C1 segment of cervical spinal cord (tissue), 14 donors: ENCODE measurements around the gene TMCC2.
"Not testable (repeated sequence)": the region's sequence is repeated elsewhere in the genome, so short reads cannot be mapped to it uniquely, and the experiment has no call there.

Experiments used
- DNase-seq, 14 donors: peaks; one replicate each; lab custom pipeline; 2025; lab: John Stamatoyannopoulos, UW

Gene TMCC2, protein sequence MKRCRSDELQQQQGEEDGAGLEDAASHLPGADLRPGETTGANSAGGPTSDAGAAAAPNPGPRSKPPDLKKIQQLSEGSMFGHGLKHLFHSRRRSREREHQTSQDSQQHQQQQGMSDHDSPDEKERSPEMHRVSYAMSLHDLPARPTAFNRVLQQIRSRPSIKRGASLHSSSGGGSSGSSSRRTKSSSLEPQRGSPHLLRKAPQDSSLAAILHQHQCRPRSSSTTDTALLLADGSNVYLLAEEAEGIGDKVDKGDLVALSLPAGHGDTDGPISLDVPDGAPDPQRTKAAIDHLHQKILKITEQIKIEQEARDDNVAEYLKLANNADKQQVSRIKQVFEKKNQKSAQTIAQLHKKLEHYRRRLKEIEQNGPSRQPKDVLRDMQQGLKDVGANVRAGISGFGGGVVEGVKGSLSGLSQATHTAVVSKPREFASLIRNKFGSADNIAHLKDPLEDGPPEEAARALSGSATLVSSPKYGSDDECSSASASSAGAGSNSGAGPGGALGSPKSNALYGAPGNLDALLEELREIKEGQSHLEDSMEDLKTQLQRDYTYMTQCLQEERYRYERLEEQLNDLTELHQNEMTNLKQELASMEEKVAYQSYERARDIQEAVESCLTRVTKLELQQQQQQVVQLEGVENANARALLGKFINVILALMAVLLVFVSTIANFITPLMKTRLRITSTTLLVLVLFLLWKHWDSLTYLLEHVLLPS

DNA sequence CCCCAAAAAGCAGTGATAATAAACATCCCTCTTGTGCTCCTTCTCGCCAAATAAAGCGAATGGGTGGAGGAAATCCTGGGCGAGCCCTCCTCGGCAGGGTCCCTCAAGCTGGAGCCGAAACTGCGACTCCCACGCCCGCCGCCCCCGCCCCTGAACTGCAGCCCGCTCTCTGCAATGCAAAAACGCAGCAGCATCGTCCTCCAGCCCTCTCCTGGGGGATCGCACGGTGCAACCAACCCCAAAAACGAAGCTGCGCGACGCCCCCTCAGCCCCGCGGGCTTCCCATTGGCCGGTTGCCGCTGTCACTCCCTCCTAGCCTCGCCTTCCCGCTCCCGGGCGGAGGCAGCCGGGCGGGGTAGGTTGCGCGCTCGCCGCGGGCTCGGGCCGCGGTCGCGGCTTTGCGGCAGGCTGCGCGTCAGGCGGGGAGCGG is at the start of gene TMCC2:
Gene TMCC2 (plus strand): TSS at position 363 of the 430 bp plus-strand sequence. CDS start 619 bp downstream, outside the sequence.
- peak; percentile 28 to 97 (median 90) for DNase-seq

DNA sequence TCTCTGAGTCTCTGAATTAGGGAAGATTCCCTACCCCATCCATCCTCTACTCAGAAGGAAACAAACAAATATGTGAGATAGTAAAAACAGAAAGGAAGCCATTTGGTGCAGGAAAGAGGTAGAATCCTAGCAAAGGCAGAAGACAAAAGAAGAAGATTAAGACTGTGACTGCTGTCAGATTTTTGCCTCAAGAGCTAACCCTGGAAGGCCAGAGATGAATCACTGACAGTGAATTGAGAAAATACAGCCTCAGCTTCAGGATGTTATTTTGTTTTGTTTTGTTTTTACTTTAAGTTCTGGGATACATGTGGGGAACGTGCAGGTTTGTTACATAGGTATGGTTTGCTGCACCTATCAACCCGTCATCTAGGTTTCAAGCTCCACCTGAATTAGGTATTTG is 47.9 kb upstream of the TMCC2 start:
- no peak for DNase-seq

DNA sequence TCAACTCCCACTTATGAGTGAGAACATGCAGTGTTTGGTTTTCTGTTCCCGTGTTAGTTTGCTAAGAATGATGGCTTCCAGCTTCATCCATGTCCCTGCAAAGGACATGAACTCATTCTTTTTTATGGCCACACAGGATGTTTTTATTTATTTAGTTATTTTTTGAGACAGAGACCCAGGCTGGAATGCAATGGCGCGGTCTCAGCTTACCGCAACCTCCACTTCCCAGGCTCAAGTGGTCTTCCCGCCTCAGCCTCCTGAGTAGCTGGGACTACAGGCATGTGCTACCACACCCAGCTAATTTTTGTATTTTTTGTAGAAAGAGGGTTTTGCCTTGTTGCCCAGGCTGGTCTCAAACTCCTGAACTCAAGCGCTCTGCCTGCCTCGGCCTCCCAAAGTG is 47.4 kb upstream of the TMCC2 start:
- DNase-seq, result not testable (repeated sequence)

DNA sequence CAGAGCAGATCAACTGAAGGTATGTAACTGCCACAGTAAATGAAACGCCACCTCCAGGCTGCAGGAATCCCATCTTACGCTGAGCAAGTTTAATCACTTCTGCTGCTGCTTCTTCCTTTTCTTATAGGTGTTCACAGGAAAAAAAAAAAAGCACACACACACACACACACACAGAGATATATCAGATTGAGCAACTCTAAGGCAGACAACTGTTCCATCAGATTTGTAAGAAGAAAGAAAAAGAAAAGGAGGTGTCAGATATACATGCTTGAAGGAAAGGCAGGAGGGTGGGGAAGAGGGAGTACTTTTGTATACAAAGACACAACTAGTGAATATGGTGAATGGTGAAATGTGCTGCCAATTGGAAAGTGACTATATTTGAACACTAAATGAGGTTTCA is 44.8 kb upstream of the TMCC2 start:
- DNase-seq, result no peak

DNA sequence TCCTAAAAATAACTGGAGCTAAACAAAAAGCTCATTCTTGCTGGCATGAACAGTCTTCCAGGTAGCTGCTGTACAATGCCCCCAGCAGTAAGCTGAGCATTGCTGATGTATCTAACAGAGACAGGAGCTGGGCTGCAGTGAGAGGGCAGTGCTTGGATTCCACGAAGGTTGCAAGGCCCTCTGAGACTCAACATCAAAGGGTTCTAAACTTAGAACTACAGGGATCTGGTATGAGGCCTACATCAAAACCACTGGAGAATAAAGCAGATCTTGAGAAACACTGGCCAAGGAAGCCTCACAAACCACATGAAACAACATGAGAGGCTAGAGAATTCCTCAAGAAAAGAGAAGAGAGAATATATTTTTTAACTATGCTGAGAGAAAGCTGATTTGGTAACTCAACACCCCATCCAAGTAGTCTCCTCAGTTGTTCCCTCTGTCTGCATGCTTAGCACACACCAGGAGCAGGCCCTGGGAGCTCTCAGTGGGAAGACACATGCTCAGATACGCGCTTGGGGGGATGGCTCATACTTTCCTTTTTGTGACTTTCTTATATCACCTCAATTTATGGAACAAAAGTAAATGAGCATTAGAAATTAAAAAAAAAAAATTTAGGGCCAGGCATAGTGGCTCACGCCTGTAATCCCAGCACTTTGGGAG is 43.9 kb upstream of the TMCC2 start:
- DNase-seq, result no peak

DNA sequence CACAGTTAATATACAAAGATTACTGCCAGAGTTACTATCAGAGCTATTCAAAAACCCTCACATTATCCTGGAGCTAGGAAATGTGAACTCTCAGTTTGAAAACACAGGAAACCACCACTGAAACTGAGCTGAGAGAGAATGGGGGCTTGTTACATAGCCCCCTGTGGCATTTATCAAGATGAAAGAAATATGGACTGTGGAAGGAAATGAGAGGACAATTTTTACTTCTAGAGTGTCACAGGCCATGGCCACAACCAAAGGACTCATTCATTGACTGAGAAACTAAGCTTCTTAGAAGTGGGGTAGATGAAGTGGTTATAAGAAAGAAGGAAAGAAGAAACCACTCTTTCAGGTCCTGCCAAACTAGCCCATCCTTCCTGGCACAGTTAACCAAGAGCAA is 41.6 kb upstream of the TMCC2 start:
- no peak for DNase-seq

DNA sequence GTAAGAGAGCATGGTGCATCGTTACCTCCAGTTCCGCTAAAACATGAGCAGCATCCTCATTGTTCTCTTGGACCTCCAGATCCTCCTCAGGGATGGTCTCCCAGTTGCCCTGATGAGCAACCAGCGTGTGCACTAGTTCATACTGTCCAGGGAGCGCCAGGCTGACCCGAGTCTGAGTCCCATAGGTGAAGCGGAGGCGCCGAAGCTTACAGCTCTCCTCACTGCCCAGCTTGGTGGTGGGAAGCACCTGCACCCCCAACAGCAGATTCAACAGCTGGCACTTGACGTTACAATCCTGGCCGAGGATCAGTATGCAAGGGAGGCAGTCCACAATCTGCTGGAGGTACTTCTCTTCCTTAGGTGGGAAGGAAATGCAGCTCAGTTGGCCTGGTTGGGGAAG is 40.3 kb upstream of the TMCC2 start:
- DNase-seq, result no peak

DNA sequence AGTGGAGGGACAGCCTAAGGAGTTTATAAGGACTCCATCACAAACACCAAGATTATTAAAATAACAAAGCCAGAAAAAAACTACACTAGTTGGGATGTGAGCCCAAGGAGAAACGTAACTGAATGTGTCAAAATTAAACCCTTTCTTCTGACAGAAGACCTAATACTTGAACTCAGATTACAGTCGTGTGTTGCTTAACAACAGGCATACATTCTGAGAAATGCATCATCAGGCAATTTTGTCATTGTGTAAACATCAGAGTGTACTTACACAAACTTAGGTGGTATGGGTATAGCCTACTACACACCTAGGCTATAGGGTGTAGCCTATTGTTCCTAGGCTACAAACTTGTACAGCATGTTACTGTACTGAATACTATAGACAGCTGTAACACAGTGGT is 39.6 kb upstream of the TMCC2 start:
- DNase-seq, result no peak

DNA sequence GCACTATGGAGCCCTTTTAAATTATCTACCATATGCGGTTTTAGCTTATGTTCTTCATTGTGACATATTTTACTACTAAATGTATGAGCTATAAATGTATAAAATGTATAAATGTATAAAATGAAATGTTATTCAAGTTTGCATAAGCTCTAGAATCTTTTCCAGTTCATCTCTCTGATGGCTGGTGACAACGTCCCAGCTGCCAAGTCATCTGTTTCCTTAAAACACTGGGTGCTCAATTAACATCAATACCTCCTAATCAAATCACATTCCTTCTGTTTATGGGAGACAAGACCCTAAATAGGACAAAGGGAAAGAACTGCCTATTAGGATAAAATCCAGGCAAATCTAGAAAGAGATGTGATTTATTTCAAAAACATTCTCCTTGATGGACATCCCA is 39.1 kb upstream of the TMCC2 start:
- DNase-seq, result no peak

DNA sequence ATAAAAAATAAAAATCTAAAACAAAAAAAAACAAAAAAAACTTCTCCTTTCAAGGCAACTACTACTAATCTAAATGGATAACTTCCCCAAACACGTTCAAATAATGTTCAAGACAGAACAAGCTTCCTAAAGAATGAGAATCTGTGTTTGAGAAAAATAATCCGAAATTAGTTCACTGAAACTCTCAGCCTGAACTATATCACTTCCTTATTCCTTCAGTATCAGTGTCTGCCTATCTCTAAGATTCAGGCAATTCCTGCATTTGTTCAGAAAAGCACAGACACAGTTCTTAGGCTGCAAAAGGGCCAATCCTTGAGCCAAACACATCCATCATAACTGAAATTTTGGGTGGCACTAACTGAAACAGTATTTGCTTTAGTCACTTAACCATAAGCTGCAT is 38.6 kb upstream of the TMCC2 start:
- no peak for DNase-seq

DNA sequence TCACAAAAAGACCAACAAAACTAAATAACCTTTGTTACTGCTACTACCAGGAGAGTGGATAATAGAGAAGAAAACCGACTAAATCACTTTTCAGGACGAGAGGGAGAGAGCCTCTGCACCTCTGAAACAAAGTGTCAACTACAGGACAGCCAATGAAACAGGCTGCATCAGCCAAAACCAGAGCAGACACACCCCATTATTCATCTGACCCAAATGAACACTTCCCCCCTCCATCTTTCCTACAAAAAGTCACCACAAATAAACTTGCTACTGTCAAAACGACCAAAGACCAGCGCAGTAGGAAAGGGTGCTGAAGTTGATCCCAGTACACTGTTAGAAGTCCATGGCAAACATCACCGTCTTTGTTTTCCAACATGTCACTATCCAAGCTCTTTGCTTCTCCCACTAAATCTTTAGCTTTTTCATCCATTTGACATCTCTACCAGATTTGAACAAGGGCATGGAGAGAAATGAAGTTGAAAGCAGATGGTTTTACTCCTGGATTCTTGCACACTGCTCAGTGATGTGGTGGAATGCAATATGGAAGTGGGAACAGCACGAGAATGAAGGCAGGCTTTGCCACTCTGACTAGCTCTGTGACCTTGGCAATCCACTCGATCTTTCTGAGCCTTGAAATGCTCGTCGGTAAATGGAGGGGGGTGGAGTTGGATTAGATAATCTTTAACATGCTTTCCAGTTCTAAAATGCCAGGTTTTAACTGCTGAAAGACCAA is 36.7 kb upstream of the TMCC2 start:
- no peak for DNase-seq

DNA sequence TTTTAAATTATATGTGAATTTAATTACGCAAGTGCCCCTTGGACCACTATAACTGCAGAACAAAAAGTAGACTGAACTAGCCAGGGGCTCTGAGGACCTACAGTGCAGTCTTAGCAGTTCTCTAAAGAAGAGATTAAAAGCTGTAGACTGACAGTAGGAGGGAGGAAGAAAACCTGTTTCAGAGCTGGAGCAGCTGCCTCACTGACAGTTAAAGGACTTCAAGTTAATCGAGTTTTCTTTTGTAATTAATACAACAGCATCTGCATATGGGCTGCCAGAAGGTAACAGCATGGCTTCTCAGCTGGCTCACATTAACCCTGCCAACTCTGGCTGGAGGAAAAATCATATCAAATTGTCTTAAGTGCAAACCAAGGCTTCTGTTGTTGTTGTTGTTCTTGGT is 36.1 kb upstream of the TMCC2 start:
- peak in 1 of 14 donors; percentile 21 for DNase-seq

DNA sequence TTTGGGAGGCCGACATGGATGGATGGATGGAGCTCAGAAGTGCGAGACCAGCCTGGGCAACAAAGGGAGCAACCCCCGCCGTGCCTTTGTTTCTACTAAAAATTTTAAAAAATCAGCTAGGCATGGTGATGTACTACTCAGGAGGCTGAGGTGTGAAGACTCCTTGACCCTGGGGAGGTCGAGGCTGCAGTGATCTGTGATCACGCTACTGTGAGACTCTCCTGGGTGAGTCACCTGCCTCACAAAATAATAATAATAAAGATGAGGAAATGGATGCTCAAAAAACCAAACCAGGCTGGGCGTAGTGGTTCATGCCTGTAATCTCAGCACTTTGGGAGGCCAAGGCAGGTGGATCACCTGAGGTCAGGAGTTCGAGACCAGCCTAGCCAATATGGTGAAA is 35.5 kb upstream of the TMCC2 start:
- DNase-seq, result no peak

DNA sequence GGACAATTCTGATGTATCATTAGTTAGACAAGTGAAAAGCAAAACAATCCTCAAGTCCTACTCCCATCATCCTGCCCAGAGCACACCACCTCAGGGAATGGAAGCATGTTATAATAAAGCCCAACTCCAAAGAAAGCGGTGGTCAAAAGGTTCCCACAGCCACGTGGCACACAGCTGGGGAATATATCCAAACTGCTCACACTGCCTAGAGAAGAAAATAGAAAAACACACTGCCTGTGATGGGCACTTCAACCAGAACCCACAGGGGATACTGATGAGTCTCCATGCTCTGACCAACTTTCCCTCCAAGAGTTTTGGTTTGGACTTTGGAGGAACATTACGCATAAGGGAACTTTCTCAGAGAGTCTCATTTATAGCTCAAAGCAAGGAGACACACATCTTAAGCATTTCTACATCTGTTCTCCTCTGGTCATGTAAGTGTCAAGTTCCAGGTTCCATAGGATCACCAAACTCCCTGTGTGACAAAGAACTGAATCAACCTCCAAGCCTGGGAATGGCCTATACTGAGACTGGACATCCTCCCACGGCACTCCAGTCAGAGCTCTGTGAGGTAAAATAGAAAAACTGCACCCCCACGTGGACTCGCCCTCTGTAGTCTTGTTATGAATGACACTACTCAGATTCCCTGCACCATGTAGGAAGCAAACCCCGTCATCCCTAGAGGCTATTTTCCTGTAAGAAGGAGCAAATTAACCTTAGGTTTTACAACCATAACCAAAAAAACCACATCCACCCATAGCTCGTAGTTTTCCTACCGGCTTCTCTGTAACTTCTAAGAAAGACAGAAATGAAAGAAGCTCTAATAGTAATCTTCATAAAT is 28.4 kb upstream of the TMCC2 start:
- no peak for DNase-seq

DNA sequence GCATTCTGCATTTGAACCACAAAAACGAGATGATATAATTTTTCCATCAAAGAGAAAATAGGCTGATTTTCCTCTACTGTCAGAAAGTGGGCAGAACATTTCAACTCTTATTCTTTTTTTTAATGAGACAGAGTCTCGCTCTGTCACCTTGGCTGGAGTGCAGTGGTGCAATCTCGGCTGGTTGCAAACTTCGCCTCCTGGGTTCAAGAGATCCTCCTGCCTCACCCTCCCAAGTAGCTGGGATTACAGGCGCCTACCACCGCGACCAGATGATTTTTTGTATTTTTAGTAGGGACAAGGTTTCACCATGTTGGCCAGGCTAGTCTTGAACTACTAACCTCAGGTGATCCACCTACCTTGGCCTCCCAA is 27.8 kb upstream of the TMCC2 start:
- DNase-seq, result no peak

DNA sequence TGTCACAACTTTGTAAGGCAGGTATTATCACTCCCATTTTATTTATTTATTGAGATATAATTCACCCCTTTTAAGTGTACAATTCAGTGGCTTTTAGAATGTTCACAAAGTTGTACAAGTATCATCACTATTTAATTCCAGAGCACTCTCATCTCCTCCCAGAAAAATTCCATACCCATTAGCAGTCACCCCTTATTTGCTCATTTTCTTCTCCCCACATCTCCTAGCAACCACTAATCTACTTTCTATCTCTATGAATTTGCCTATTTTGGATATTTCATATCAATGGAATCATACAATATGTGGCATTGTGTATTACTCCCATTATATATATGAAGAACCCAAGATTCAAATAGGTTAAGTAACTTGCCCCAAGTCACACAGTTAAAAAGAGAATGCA is 23.2 kb upstream of the TMCC2 start:
- no peak for DNase-seq

DNA sequence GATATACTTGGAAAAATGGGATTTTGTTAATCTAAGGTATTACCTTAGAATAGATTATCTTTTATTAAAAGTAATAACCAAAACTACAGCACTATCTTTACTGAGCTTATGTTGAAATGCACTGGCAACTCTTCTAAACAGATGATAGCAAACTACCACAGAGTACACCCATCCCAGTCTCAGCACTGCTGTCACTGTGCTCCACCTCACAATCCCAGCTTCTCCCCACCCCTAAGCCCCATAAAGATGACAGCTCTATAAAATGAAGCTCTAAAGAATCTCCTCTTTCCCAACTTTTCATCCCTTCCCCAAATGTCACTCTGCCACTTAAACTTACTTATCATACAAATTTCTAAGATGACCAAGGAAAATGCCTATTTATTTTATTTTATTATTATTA is 22.7 kb upstream of the TMCC2 start:
- DNase-seq, result no peak

DNA sequence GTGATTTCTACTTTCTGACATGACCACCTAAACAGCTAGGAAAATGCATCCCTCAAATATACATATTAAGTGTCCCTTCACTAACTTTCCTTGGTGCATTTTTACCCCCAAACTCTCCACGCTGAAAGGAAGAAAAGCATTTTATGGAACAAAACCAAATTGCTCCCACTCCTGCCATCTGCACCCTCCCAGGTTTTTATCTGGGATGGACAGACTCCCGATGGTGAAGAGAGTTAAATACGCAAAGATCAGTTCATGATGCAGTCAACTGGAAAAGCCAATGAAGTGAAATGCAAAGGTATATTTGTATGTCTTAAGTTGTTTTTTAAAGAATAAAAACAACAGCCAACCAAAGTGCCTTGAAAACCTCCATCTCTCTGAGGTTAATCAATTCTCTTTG is 18.9 kb upstream of the TMCC2 start:
- no peak for DNase-seq

DNA sequence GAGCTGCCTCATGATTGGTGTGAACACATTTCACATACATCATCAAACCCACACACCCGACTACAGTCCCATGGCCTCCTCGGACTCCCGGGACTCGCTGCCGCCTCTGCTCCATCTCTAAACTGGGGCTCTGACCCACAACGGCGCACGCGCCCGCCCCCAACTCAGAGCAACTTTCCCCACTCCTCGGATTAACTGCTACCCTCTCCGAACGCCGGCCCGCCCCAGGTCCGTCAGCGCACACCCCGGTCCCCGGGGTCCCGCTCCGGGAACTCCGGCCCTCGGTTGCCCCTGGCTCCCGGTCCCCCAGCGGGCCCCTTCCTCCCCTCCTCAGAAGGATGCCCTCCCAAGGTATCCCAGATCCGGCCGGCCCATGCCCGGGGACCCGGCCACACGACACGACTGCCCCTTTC is 17.0 kb upstream of the TMCC2 start:
- DNase-seq, result peak in 3 of 14 donors; percentile 58 to 77 (median 69)

DNA sequence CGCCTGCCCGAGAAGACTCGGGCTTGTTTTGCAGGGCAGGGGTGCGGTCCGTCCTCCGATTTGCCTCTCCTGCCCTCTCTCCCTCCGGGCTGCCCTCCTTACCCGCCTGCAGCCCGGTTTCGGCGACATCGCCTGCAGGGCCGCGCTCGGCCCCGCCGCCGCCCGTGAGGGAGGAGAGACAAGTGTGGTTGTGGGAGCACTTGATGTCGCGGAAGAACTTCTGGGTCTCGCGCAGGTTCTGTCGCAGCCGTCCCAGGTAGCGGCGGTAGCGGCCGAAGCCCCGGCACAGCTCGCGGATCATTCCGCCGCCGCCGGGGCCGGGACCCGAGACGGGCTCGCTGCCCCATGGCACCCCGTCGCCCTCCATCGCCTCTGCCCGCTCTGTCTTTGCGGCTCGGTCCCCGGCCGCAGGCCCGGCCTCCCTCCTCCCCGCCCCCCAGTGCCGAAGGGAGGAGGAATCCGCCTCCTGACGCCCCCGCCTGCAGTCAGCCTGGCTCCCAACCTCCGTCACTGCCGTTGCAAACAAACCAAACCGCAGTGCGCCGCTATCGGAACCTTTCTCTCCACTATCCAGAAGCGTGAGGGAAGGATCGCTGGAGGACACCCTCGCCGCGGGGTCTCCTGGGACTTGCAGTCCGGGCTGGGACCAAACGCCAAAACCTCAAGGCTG is 16.4 kb upstream of the TMCC2 start, which contains the start of gene DSTYK:
Gene DSTYK (minus strand): TSS at position 534 of the 670 bp plus-strand sequence. CDS start 167 bp downstream, at position 367.
- peak; percentile 70 to 96 (median 92) for DNase-seq
